SK-N-SH treated with all-trans-retinoic acid at 6 μM for 48 hours (cell line): Measurements from ENCODE around the gene PSEN1.

Experiments used
- ARNTL ChIP-seq: fragments of 450-650 bp; formaldehyde crosslinking; IDR thresholded peaks from 2 replicates; pipeline ENCODE4 v1.5.0; 2020; ENCODE audit warnings: low read depth, mild to moderate bottlenecking, moderate library complexity, borderline replicate concordance
- BACH2 ChIP-seq: fragments of 250-450 bp; sonication (Bioruptor Pico); IDR thresholded peaks from 2 replicates; pipeline ENCODE4 v1.9.0; 2021; ENCODE audit warnings: mild to moderate bottlenecking, borderline replicate concordance
- ISL1 ChIP-seq: fragments of 250-450 bp; sonication (Bioruptor Pico); IDR thresholded peaks from 2 replicates; pipeline ENCODE4 v2.1.2; 2022; ENCODE audit warnings: mild to moderate bottlenecking, moderate library complexity
- PATZ1 ChIP-seq: fragments of 250-450 bp; sonication (Bioruptor Pico); IDR thresholded peaks from 2 replicates; pipeline ENCODE4 v1.8.0; 2020; ENCODE audit warnings: mild to moderate bottlenecking, moderate library complexity, borderline replicate concordance
- PPARA ChIP-seq: fragments of 250-450 bp; sonication (Bioruptor Pico); IDR thresholded peaks from 2 replicates; pipeline ENCODE4 v1.5.0; 2020; ENCODE audit warnings: mild to moderate bottlenecking, borderline replicate concordance
- RARB ChIP-seq: fragments of 250-450 bp; sonication (Bioruptor Pico); IDR thresholded peaks from 2 replicates; pipeline ENCODE4 v1.8.0; 2021; ENCODE audit warnings: mild to moderate bottlenecking, moderate library complexity
- SNAI2 ChIP-seq: fragments of 250-450 bp; sonication (Bioruptor Pico); IDR thresholded peaks from 2 replicates; pipeline ENCODE4 v1.5.0; 2020; ENCODE audit warnings: mild to moderate bottlenecking, moderate library complexity
- TOX ChIP-seq: fragments of 250-450 bp; sonication (Bioruptor Pico); IDR thresholded peaks from 2 replicates; pipeline ENCODE4 v1.8.0; 2021; ENCODE audit warnings: mild to moderate bottlenecking, moderate library complexity, borderline replicate concordance
- TSHZ2 ChIP-seq: fragments of 250-450 bp; sonication (Bioruptor Pico); IDR thresholded peaks from 2 replicates; pipeline ENCODE4 v1.5.0; 2020; ENCODE audit warnings: mild to moderate bottlenecking, moderate library complexity
- ZC3H10 ChIP-seq: fragments of 250-450 bp; sonication (Bioruptor Pico); IDR thresholded peaks from 2 replicates; pipeline ENCODE4 v1.5.1; 2021; ENCODE audit warnings: mild to moderate bottlenecking, moderate library complexity
- ZFP3 ChIP-seq: fragments of 250-450 bp; sonication (Bioruptor Pico); IDR thresholded peaks from 2 replicates; pipeline ENCODE4 v1.5.0; 2020; ENCODE audit warnings: mild to moderate bottlenecking, moderate library complexity
- ZFP30 ChIP-seq: fragments of 450-650 bp; formaldehyde crosslinking; IDR thresholded peaks from 2 replicates; pipeline ENCODE4 v1.5.0; 2022; ENCODE audit warnings: mild to moderate bottlenecking, moderate library complexity
- ZNF565 ChIP-seq: fragments of 450-650 bp; formaldehyde crosslinking; conservative IDR thresholded peaks from 2 replicates; pipeline ENCODE4 v1.5.0; 2020; ENCODE audit warnings: low read depth, mild to moderate bottlenecking, moderate library complexity
- ZNF8 ChIP-seq: fragments of 450-650 bp; formaldehyde crosslinking; IDR thresholded peaks from 2 replicates; pipeline ENCODE4 v1.5.0; 2020; ENCODE audit warnings: mild to moderate bottlenecking, moderate library complexity

- TF ChIP-seq RARB (CRISPR knock-in tag) (no peak), ISL1 (CRISPR knock-in tag) (no peak), ZFP30 (CRISPR knock-in tag) (no peak), ARNTL (CRISPR knock-in tag) (no peak), ZNF8 (CRISPR knock-in tag) (no peak), PATZ1 (CRISPR knock-in tag) (no peak), ZFP3 (CRISPR knock-in tag) (no peak), ZC3H10 (no peak), BACH2 (CRISPR knock-in tag) (no peak), TSHZ2 (CRISPR knock-in tag) (no peak), SNAI2 (CRISPR knock-in tag) (no peak), ZNF565 (CRISPR knock-in tag) (no peak), TOX (CRISPR knock-in tag) (no peak), PPARA (CRISPR knock-in tag) (no peak)
Measured at GRCh38 chr14:73272393-73272792, 136.1 kb downstream of the PSEN1 start.
